Activated naive CD8-positive, alpha-beta T cell (primary cell): Measurements from ENCODE around the gene BCS1L.
A peak's percentile ranks its signal among the peaks of the same experiment; 100 is the strongest.
"Not testable (repeated sequence)": the region's sequence is repeated elsewhere in the genome, so short reads cannot be mapped to it uniquely, and the experiment has no call there.

Experiments
- H3K27ac Mint-ChIP-seq: one replicate; pipeline ENCODE4 v1.8.0; 2021; ENCODE audit warnings: mixed read lengths
- H3K27me3 Mint-ChIP-seq: one replicate; pipeline ENCODE4 v1.8.0; 2021; ENCODE audit warnings: mixed read lengths
- H3K36me3 Mint-ChIP-seq: one replicate; pipeline ENCODE4 v1.8.0; 2021; ENCODE audit warnings: mixed read lengths
- H3K4me1 Mint-ChIP-seq: one replicate; pipeline ENCODE4 v1.8.0; 2021; ENCODE audit warnings: low read depth, mixed read lengths
- H3K4me3 Mint-ChIP-seq: one replicate; pipeline ENCODE4 v1.8.0; 2021; ENCODE audit warnings: mild to moderate bottlenecking, mixed read lengths
- H3K9me3 Mint-ChIP-seq: one replicate; pipeline ENCODE4 v1.8.0; 2021; ENCODE audit warnings: low read depth, mixed read lengths

Gene BCS1L

DNA sequence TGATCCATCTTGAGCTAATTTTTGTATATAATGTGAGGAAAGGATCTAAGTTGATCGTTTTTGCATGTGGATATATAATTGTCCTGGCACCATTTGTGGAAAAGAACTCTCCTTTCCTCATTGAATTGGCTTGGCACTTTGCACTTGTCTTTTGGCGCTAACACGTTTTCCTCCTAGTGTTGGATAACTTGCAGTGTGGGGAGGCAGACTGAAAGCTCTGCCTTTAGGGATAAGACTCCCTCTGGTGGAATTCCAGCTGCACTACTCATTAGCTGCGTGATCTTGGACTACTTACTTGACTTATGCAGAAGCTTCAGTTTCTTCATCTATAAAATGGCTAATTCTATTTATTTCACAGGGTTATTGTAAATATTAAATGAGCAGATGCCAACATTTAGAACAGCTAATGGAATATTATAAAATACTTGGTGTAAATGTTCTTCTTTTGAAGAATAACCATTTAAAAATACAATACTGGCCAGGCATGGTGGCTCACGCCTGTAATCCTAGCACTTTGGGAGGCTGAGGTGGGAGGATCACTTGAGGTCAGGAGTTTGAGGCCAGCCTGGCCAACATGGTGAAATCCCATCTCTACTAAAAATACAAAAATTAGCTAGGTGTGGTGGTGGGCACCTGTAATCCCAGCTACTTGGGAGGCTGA lies 28.0 kb downstream of the BCS1L start:
- not testable (repeated sequence) for H3K4me1 Mint-ChIP-seq, H3K27me3 Mint-ChIP-seq, H3K27ac Mint-ChIP-seq, H3K4me3 Mint-ChIP-seq, H3K9me3 Mint-ChIP-seq
- H3K36me3 Mint-ChIP-seq, result peaks cover 12% of the 10 kb centered on the region

- peaks cover 21% of the 10 kb centered on the region for H3K36me3 Mint-ChIP-seq
- no peak overlapping the region for H3K4me3 Mint-ChIP-seq
- no peak overlapping the region for H3K27ac Mint-ChIP-seq
- no peaks in the 10 kb centered on the region for H3K9me3 Mint-ChIP-seq
- H3K27me3 Mint-ChIP-seq, result no peaks in the 10 kb centered on the region
- peaks cover 2% of the 10 kb centered on the region for H3K4me1 Mint-ChIP-seq
Observed at GRCh38 chr2:218691234-218691633, 31.8 kb downstream of the BCS1L start.

DNA sequence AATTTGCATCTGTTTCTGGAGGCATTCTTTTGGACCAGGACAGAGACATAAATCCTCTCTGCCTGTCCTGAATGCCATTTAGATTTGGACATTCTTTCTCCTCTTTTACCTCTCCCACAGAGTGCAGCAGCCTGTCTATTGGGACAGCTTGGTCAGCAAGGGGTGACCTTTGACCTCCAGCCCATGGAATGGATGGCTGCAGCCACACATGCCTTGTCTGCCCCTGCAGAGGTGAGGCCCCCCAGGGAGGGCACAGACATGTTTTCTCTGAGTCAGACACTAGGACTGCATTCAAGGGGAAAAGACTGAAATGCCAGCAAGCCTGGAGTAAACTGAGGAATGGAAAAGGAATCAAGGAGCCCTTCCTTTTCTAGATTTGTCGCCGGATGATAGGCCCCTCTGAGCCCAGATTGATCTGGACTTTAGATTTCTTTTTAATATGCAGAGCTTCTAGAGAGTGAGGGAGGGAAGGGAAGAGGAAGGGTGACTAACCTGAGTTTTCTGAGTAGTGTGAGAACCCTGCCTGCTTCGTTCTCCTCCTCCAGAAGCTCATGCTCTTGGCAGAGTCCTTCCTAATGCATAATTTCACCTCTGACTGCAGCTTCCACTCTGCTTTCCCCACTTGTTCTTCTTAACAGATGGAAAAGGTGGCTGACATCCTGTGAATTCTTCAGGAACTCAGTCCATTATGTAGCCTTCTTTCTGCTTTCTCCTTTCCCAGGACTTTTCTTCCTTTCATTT lies 35.1 kb downstream of the BCS1L start:
- Mint-ChIP-seq H3K27ac (no peak overlapping the region), H3K4me3 (no peak overlapping the region), H3K27me3 (no peaks in the 10 kb centered on the region), H3K36me3 (peaks cover 15% of the 10 kb centered on the region), H3K4me1 (no peaks in the 10 kb centered on the region), H3K9me3 (no peaks in the 10 kb centered on the region)

DNA sequence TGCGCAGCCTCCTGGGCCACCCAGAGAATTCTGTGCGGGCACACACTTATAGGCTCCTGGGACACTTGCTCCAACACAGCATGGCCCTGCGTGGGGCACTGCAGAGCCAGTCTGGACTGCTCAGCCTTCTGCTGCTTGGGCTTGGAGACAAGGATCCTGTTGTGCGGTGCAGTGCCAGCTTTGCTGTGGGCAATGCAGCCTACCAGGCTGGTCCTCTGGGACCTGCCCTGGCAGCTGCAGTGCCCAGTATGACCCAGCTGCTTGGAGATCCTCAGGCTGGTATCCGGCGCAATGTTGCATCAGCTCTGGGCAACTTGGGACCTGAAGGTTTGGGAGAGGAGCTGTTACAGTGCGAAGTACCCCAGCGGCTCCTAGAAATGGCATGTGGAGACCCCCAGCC lies 39.4 kb downstream of the BCS1L start:
- H3K4me3 Mint-ChIP-seq, result no peak overlapping the region
- peaks cover 8% of the 10 kb centered on the region for H3K36me3 Mint-ChIP-seq
- H3K27ac Mint-ChIP-seq, result no peak overlapping the region
- H3K9me3 Mint-ChIP-seq, result no peaks in the 10 kb centered on the region
- H3K4me1 Mint-ChIP-seq, result no peaks in the 10 kb centered on the region
- no peaks in the 10 kb centered on the region for H3K27me3 Mint-ChIP-seq

DNA sequence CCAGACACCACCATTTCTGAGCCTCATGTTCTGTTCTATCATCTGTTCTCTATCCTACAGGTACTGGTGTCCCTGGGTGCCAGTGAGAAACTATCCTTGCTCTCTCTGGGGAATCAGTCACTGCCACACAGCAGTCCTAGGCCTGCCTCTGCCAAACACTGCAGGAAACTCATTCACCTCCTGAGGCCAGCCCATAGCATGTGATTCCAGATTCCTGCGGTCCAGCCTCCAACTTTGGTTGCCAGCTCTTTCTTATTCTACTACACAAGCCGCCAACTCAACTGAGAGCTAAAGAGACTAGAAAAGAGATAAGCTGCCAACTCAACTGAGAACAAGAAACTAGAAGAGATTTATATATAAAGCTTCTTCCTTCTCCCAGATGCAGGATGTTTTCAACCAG lies 42.3 kb downstream of the BCS1L start:
- Mint-ChIP-seq H3K36me3 (peaks cover 7% of the 10 kb centered on the region), H3K9me3 (no peaks in the 10 kb centered on the region), H3K27me3 (no peaks in the 10 kb centered on the region), H3K27ac (no peak overlapping the region), H3K4me1 (no peaks in the 10 kb centered on the region), H3K4me3 (no peak overlapping the region)

DNA sequence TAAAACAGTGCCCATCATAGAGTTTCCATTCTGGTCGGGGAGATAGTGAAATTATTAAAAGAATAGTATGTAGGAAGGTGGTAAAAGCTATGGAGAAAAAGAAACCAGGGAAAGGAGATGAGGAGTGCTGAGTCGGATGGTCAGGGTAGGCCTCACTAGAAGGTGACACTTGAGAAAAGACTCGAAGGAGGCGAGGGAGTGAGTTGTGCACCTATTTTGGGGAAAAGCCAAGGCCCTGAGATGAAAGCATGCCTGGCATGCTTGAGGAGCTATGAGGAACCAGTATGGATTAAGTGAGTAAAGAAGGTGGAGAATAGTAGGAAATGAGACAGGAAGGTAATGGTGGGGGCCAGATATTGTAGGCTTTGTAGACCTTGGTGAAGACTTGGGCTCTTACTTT lies 43.9 kb downstream of the BCS1L start:
- H3K27ac Mint-ChIP-seq, result no peak overlapping the region
- no peaks in the 10 kb centered on the region for H3K4me1 Mint-ChIP-seq
- peaks cover 7% of the 10 kb centered on the region for H3K36me3 Mint-ChIP-seq
- H3K27me3 Mint-ChIP-seq, result no peaks in the 10 kb centered on the region
- no peaks in the 10 kb centered on the region for H3K9me3 Mint-ChIP-seq
- H3K4me3 Mint-ChIP-seq, result no peak overlapping the region

DNA sequence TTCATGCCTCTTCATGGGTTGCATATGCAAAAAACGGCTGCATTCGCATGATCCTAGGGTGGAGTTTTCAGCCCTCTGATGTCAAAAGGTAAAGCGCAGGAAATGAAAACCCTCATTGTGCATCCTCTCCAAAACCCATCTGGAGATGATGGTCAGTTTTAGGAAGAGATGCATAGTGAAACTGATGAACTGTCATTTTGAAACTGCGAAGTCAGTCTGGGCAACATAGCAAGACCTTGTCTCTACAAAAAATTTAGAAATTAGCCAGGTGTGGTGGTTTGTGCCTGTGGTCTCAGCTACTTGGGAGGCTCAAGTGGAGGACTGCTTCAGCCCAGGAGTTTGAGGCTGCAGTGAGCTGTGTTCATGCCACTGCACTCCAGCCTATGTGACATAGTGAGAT lies 48.6 kb downstream of the BCS1L start:
- Mint-ChIP-seq H3K27ac (no peak overlapping the region), H3K36me3 (no peaks in the 10 kb centered on the region), H3K9me3 (no peaks in the 10 kb centered on the region), H3K4me1 (peaks cover 10% of the 10 kb centered on the region), H3K4me3 (no peak overlapping the region), H3K27me3 (no peaks in the 10 kb centered on the region)

- H3K4me1 Mint-ChIP-seq, result peaks cover 16% of the 10 kb centered on the region
- H3K4me3 Mint-ChIP-seq, result peak overlapping the region; percentile 30
- no peaks in the 10 kb centered on the region for H3K36me3 Mint-ChIP-seq
- no peaks in the 10 kb centered on the region for H3K27me3 Mint-ChIP-seq
- no peaks in the 10 kb centered on the region for H3K9me3 Mint-ChIP-seq
- H3K27ac Mint-ChIP-seq, result no peak overlapping the region
Observed at GRCh38 chr2:218709908-218710307, 50.4 kb downstream of the BCS1L start.

- no peaks in the 10 kb centered on the region for H3K36me3 Mint-ChIP-seq
- H3K4me3 Mint-ChIP-seq, result peak overlapping the region; percentile 99
- peaks cover 16% of the 10 kb centered on the region for H3K4me1 Mint-ChIP-seq
- no peak overlapping the region for H3K27ac Mint-ChIP-seq
- H3K27me3 Mint-ChIP-seq, result no peaks in the 10 kb centered on the region
- H3K9me3 Mint-ChIP-seq, result no peaks in the 10 kb centered on the region
Observed at GRCh38 chr2:218710334-218710686, 50.8 kb downstream of the BCS1L start.

- H3K4me1 Mint-ChIP-seq, result peaks cover 16% of the 10 kb centered on the region
- no peaks in the 10 kb centered on the region for H3K9me3 Mint-ChIP-seq
- H3K4me3 Mint-ChIP-seq, result peak within 1 kb of the TSS; percentile 99
- peaks cover 2% of the 10 kb centered on the region for H3K36me3 Mint-ChIP-seq
- no peaks in the 10 kb centered on the region for H3K27me3 Mint-ChIP-seq
- peak within 1 kb of the TSS; percentile 88 for H3K27ac Mint-ChIP-seq
Observed at GRCh38 chr2:218710687-218711549, 51.4 kb downstream of the BCS1L start, which contains the start of gene TTLL4. TSS of gene TTLL4 (plus strand) at chr2:218710835. CDS start at chr2:218737677, 26,842 bp downstream.

DNA sequence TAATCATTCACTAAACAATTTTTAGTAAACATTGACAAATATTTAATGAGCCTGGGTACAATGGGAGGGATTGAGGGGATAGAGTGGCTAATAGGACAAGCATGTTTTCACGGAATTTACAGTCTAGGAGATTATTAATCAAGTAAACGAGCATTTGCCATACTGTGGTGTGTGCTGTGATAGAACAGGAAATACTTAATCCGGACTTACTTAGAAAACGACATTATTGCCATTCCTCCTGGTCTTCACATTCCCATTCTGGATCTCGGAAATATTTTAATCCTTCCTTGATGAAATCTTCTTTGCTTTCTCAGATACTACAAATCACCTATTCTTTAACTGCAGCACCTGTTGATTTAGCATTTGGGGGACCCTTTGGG lies 52.1 kb downstream of the BCS1L start:
- no peaks in the 10 kb centered on the region for H3K9me3 Mint-ChIP-seq
- H3K27ac Mint-ChIP-seq, result peak overlapping the region; percentile 88
- peaks cover 3% of the 10 kb centered on the region for H3K36me3 Mint-ChIP-seq
- no peaks in the 10 kb centered on the region for H3K27me3 Mint-ChIP-seq
- H3K4me3 Mint-ChIP-seq, result peak overlapping the region; percentile 99
- peaks cover 16% of the 10 kb centered on the region for H3K4me1 Mint-ChIP-seq
